Pons (tissue), 1 donor: ENCODE measurements around the gene TFPT.
A peak's percentile ranks its signal among the peaks of the same experiment; 100 is the strongest.

Experiments used
- DNase-seq: peaks from one replicate; pipeline ENCODE4 v3.0.0-alpha.2; 2016; ENCODE audit warnings: low spot score

TFPT gene, protein sequence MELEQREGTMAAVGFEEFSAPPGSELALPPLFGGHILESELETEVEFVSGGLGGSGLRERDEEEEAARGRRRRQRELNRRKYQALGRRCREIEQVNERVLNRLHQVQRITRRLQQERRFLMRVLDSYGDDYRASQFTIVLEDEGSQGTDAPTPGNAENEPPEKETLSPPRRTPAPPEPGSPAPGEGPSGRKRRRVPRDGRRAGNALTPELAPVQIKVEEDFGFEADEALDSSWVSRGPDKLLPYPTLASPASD

GRCh38 chr19:54115109-54116063 is at the start of gene TFPT, which contains the start of gene PRPF31:
TSS of gene TFPT (minus strand) at chr19:54115657. CDS start at chr19:54115269, 388 bp downstream.
TSS of gene PRPF31 (plus strand) at chr19:54115754. CDS start at chr19:54118279, 2,525 bp downstream.
- DNase-seq, result peak; percentile 98

GRCh38 chr19:54165222-54165621 is 49.8 kb upstream of the TFPT start:
- no peak for DNase-seq

DNA sequence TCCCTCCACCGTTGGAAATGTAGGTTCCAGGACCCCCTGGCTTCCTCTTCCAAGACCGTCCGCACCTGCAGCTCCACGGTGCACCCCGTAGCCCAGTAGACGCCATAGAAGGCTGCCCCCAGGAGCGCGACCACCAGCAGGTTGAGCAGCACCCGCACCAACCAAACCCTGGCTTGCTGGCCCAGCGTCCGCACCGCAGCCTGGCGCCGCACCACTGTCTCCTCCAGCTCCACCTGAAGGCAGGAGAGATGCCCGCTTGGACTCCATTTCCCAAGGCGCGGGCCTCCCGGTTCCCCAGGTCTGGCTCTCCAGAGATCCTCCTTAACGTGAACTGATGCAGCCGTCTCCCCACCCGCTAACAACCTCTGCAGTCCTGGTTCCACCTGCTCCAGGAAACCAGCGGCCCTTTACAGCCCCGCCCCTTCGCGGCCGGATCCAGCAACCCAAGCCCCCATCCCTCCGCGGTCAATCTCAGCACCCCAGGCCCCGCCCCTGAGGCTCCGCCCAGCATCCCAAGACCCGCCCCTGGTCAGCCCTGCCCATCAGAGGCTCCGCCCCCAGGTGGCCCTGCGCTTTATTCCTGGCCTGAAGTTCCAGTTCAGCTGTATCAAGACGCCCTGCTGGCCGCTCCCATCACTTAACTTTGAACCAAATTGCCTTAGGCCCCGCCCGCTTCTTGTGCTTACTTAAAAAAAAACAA is 49.1 kb upstream of the TFPT start:
- no peak for DNase-seq

- DNase-seq, result no peak
These were observed 47.4 kb upstream of the TFPT start for GRCh38 chr19:54162884-54163283.

DNA sequence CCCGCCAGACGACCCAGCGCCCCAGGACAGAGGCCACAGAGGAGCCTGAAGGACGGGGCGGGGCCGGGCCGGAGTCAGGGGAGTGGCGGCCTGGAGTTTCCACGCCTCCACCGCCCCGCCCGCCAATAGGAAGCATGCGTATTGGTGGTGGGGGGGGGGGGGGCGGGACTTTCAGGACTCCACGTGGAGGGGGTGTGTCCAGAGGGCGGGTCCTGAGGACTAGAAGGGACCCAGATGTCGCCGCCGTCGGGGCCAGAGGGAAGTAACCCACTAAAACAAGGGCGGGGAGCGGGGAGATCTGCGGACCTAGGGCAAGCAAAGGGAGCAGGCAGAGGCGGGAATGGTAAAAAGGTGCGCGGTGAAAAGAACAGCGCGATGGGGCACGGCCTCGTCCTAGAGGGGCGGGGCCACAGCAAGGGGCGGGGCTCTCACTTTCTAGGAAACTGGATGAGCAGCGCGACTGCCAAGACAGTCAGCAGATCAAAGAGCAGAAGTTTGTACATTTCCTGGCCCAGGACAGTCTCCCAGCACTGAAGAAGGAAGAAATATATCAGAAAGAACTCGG is 46.9 kb upstream of the TFPT start:
- peak; percentile 60 for DNase-seq

DNA sequence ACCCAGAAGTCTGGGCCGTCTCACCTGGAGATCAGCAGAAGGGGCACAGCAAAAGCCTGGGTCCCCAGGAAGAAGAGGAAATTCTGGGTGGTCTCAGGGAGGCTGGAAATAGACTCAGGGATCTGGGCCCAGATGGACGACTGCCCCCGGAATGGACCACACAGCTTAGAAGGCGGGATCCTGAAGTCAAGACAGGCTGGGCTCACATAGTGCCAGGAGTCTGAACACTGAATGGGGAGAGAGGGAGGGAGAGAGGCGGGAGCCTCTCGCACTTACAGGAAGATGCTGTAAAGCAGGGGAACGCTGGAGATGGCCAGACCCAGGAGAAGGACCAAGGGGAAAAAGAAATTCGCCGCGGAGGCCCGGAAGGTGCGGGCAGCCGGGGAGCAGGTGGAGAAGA is 45.4 kb upstream of the TFPT start:
- no peak for DNase-seq

DNA sequence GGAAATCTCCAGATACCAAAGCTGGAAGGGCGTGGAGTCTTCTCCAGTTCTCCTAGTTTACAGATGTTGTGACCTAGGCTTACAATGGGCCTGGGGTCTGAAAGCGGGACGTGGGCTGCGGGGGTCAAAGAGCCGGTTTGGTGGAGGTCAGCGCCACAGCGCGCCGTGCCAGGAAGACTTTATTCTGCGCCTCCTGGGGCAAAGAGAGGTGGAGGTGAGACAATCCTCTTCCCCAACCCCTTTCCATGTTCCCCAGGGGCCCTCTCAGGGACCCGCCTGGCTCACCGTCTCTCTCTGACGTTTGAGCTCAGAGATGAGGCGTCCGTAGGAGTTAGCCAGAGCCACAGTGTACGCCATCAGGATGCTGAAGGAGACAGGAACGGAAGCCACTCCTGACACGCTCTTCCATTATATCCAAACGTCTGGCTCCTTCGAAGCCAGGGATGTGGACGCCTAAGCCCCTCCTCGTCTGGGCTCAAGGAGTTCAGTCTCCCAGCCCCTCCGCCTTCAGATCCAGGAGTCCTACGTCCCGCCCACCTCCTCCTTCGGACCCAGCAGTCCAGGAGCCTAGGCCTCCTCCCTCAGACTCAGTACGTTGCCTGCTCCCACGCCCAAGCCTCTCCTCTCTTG is 44.8 kb upstream of the TFPT start:
- DNase-seq, result no peak

DNA sequence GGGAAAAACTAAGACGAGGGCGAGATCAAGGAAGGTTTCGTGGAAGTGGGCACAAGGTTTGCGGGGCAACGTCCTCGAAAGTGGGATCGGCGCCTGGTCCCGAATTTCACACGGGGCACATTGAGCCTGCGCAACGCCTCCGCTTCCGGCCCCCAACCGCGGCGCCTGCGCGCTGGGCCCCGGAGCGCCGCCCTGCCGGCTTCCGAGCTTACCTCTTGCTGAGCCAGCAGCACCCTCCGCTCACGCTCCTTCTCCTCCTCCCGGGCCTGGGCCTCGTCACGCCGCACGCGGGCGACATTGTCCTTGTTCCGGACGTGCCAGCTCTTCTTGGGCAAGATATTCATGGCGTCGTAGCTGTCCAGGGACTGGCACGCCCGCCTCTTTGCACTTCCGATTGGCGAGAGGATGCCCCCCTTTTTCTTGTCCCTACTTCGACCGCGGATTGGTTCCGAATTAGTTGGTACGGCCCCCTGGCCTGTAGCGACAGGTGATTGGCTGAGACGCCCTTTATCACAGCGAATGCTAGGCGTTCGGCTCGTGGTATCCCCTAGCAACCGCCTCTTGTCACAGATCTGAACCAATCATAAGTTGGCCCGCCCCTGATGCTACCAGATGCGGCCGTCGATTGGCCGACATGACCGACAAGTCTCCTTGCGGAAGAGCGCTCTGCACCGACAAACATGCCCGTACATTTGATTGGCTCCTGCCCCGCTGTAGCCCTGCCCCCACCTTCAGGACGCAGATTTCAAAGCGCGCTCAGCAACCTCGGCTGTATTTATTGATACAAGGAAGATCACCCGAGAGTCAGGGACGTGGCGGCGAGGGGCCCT is 44.1 kb upstream of the TFPT start, which contains the start of gene LENG1:
LENG1 (minus strand) TSS at position 370 of the 830 bp plus-strand sequence; CDS start at position 344, 26 bp downstream.
- peak; percentile 100 for DNase-seq

DNA sequence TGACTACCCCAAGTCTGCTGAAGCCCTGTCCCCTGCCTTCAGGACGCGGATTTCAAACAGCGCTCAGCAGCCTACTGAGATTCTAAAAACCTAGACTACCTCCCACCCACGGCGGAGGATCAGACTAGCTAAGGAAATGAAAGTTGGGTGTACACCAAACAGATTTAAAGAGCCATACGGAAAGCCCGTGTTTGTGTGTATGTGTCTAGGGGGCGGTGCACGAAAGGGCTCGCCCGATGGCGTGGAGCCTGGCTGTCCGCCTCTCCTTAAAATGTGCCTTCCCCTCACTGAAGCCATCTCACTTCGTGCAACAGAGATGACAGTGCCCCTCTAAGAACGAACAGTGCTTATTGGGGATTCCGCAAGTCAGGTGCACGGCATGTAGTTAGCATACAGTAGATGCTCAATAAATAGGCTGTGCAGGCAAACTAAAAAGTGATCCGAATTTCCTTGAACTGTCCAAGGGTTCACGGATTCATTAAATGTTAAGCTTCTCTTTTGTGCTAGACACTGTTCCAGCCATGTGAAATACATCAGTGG is 43.4 kb upstream of the TFPT start:
- DNase-seq, result peak; percentile 24

GRCh38 chr19:54156953-54157352 is 41.5 kb upstream of the TFPT start:
- no peak for DNase-seq

- DNase-seq, result no peak
These were observed 41.0 kb upstream of the TFPT start for GRCh38 chr19:54156490-54156889.

DNA sequence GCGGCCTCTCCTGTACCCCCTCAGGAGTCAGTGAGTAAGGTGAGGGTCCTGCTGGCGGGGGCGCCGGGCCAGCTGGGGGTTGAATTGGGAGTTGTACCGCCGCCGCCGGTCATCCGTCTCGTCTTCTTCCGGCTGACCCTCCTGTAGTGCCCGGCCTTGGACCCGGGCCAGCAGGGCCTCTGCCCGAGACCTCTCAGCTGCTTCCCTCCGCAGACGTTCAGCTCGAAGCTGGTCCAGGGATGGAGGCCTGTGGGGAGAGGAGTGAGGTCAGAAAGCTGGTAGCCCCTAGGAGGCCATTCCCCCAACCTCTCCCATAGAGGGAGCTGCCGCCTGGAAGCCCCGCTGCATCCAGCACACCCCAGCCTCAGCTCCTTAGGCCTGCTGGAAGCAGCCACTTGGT is 40.2 kb upstream of the TFPT start:
- DNase-seq, result no peak

GRCh38 chr19:54154603-54155345 is 39.3 kb upstream of the TFPT start:
- no peak for DNase-seq

DNA sequence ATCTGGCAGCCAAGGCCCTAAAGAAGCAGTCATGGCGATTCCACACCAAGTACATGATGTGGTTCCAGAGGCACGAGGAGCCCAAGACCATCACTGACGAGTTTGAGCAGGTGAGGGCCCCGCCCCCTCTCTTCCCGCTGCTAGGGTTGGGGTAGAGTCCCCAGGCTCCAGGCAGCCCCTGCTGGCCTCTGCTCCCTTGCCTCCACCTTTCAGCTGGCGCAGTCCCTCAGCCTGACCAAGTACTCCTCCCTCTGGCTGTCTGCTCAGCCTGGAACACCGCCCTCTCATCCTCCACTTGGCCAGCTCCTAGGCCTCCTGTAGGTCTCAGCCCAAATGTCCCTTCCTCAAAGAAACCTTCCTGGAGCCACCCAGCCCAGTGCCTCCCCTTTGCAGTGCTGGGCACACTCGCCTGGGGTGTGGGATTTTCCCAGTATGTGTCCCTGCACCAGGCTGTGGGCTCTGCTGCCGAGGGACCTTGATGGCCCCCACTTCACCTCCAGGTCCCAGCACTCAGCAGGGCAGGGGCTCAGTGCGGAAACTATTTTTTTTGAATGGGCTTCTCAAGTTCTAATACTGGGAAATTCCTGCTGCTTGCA is 38.4 kb upstream of the TFPT start:
- DNase-seq, result no peak

- no peak for DNase-seq
These were observed 37.5 kb upstream of the TFPT start for GRCh38 chr19:54152878-54153524.

DNA sequence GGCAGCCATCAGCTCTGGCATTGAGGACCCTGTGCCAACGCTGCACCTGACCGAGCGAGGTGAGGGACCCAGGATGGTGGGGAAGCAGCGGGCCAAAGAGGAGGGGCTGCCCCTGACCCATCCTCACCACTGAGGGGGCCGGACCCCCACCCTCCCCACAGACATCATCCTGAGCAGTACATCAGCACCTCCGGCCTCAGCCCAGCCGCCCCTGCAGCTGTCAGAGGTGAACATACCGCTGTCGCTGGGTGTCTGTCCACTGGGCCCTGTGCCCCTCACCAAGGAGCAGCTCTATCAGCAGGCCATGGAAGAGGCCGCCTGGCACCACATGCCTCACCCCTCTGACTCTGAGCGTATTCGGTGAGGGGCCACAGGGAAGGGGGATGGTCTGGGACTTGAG is 36.8 kb upstream of the TFPT start:
- DNase-seq, result no peak

DNA sequence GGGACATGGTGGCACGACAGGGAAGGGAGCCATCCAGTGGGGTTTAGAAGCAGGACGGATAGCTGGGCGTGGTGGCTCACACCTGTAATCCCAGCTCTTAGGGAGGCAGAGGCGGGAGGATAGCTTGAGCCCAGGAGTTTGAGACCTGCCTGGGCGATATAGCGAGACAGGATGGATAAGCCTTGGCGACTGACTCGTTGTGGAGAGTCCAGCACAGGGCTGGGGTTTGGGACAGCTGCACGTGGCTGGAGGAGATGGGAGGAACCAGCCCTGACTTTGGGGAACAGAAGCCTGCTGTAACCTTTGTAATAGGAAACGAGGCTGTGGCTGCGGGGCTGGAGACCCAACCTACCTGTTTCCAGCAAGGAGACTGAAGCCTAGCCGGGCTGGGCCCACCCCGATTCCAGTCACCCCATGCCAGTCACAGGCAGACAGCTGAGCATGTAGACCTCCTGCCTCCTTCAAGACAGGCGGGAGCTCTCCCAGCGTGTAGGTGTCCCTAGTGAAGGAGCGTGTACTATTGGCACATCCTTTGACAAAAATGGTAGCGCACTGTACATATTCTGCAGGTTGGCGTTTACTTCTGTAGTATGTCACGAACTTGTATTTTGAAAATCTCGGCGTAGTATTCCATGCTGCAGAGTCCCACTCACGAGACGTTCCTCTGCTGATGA is 36.0 kb upstream of the TFPT start:
- no peak for DNase-seq
